GM12878 (cell line): ENCODE data around the gene ESYT2. TPM values are rescaled to one million over a fixed set of nuclear protein-coding genes. Genes with fewer than 3 reads are reported as not detected.

Source experiments
- CREM ChIP-seq: IDR thresholded peaks from 2 replicates; pipeline ENCODE4 v1.6.1; 2014; ENCODE audit warnings: antibody characterized with exemption, low read depth
- FOXK2 ChIP-seq: fragments of 450-650 bp; IDR thresholded peaks from 2 replicates; pipeline ENCODE4 v1.6.1; 2017; ENCODE audit warnings: mild to moderate bottlenecking, moderate library complexity
- GABPA ChIP-seq: IDR thresholded peaks from 2 replicates; pipeline ENCODE4 v1.6.1; 2014; ENCODE audit warnings: antibody characterized with exemption, low read depth, mild to moderate bottlenecking, inconsistent platforms
- POLR2AphosphoS2 ChIP-seq: IDR thresholded peaks from 2 replicates; pipeline ENCODE4 v1.6.1; 2011; ENCODE audit warnings: low read depth, mild to moderate bottlenecking, low read length, improper control_type of control experiment, moderate library complexity
- SREBF1 ChIP-seq: IDR thresholded peaks from 2 replicates; pipeline ENCODE4 v1.6.1; 2012; ENCODE audit warnings: mild to moderate bottlenecking, low read length
- TARDBP ChIP-seq: IDR thresholded peaks from 2 replicates; pipeline ENCODE4 v1.6.1; 2016; ENCODE audit warnings: borderline replicate concordance
- ZZZ3 ChIP-seq: IDR thresholded peaks from 2 replicates; pipeline ENCODE4 v1.6.1; 2011; ENCODE audit warnings: low read depth; ENCODE audit not compliant: control insufficient read depth, insufficient read length
- polyA plus RNA-seq, 11 experiments: library from polyadenylated mRNA; depleted of rRNA in 4 of 11; unstranded in 6 of 11; stranded (reverse) in 5 of 11; fragments of >200 nt; fragmentation: Nextera tagmentation in 4 of 11; fragmentation: Illumina TruSeq in 1 of 11; extraction: Ambion mirVana in 4 of 11; extraction: Trizol in 1 of 11; gene quantifications; 1 replicate in 1 of 11; 2 replicates in 10 of 11; pipeline versions ENCODE4 v1.2.1 to v1.2.3, GENCODE V29; 2011 to 2016; ENCODE audit warnings: inconsistent platforms in 2 of 11, missing spikeins in 2 of 11, low read depth in 1 of 11
- total RNA-seq, 4 experiments: library from RNA; depleted of rRNA in 3 of 4; stranded (reverse); fragments of >200 nt in 3 of 4; fragmentation: Illumina TruSeq in 1 of 4; extraction: Trizol in 1 of 4; gene quantifications; 2 replicates each; pipeline versions ENCODE4 v1.2.1 to v1.2.3, GENCODE V29; 2013 to 2021
- TF ChIP-seq, protein P1 (sequence below): fragments of 450-650 bp; formaldehyde crosslinking; IDR thresholded peaks from 2 replicates; pipeline ENCODE4 v1.4.0; 2020; ENCODE audit warnings: mild to moderate bottlenecking, moderate library complexity
- TF ChIP-seq, protein P2 (sequence below): fragments of 450-650 bp; formaldehyde crosslinking; IDR thresholded peaks from 2 replicates; pipeline ENCODE4 v1.5.0; 2022; ENCODE audit warnings: mild to moderate bottlenecking, missing genetic modification characterization

ESYT2 gene
- total and polyA plus RNA-seq, 10 of the 15 experiments (the other 5 are each of a cell fraction or from before 2014, with no cell fraction given) = 1.9 to 44.6 (median 21.4) TPM

- TF ChIP-seq GABPA (no peak), POLR2AphosphoS2 (no peak), FOXK2 (no peak), ZZZ3 (no peak), SREBF1 (no peak), CREM (no peak), TARDBP (no peak)
- TF ChIP-seq, protein P1, sequence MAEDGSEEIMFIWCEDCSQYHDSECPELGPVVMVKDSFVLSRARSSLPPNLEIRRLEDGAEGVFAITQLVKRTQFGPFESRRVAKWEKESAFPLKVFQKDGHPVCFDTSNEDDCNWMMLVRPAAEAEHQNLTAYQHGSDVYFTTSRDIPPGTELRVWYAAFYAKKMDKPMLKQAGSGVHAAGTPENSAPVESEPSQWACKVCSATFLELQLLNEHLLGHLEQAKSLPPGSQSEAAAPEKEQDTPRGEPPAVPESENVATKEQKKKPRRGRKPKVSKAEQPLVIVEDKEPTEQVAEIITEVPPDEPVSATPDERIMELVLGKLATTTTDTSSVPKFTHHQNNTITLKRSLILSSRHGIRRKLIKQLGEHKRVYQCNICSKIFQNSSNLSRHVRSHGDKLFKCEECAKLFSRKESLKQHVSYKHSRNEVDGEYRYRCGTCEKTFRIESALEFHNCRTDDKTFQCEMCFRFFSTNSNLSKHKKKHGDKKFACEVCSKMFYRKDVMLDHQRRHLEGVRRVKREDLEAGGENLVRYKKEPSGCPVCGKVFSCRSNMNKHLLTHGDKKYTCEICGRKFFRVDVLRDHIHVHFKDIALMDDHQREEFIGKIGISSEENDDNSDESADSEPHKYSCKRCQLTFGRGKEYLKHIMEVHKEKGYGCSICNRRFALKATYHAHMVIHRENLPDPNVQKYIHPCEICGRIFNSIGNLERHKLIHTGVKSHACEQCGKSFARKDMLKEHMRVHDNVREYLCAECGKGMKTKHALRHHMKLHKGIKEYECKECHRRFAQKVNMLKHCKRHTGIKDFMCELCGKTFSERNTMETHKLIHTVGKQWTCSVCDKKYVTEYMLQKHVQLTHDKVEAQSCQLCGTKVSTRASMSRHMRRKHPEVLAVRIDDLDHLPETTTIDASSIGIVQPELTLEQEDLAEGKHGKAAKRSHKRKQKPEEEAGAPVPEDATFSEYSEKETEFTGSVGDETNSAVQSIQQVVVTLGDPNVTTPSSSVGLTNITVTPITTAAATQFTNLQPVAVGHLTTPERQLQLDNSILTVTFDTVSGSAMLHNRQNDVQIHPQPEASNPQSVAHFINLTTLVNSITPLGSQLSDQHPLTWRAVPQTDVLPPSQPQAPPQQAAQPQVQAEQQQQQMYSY (CRISPR knock-in tag) = no peak
- TF ChIP-seq, protein P2, sequence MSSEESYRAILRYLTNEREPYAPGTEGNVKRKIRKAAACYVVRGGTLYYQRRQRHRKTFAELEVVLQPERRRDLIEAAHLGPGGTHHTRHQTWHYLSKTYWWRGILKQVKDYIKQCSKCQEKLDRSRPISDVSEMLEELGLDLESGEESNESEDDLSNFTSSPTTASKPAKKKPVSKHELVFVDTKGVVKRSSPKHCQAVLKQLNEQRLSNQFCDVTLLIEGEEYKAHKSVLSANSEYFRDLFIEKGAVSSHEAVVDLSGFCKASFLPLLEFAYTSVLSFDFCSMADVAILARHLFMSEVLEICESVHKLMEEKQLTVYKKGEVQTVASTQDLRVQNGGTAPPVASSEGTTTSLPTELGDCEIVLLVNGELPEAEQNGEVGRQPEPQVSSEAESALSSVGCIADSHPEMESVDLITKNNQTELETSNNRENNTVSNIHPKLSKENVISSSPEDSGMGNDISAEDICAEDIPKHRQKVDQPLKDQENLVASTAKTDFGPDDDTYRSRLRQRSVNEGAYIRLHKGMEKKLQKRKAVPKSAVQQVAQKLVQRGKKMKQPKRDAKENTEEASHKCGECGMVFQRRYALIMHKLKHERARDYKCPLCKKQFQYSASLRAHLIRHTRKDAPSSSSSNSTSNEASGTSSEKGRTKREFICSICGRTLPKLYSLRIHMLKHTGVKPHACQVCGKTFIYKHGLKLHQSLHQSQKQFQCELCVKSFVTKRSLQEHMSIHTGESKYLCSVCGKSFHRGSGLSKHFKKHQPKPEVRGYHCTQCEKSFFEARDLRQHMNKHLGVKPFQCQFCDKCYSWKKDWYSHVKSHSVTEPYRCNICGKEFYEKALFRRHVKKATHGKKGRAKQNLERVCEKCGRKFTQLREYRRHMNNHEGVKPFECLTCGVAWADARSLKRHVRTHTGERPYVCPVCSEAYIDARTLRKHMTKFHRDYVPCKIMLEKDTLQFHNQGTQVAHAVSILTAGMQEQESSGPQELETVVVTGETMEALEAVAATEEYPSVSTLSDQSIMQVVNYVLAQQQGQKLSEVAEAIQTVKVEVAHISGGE (CRISPR knock-in tag) = no peak
Measured at GRCh38 chr7:158765020-158765419, 64.3 kb downstream of the ESYT2 start (continued).
